T-cell (primary cell): Measurements from ENCODE around the gene SFTPA2. TPM values are rescaled to one million over a fixed set of nuclear protein-coding genes. Genes with fewer than 3 reads are reported as not detected.
"Not testable (repeated sequence)": the region's sequence is repeated elsewhere in the genome, so short reads cannot be mapped to it uniquely, and the experiment has no call there.

ENCODE experiments used
- ATAC-seq, 4 experiments: fragments of 200-7000 bp in 3 of 4; fragments of 150-1000 bp in 1 of 4; cut with Tn5 transposase; replicated peaks in 1 of 4; 1 replicate in 3 of 4; 2 replicates in 1 of 4; pipeline ENCODE4 v1.10.0; 2021; ENCODE audit warnings: moderate library complexity in 3 of 4, mild to moderate bottlenecking in 2 of 4, moderate number of reproducible peaks in 1 of 4
- CTCF ChIA-PET, 2 donors: fragments of 300-600 bp; sonication (Branson Sonifier 250); formaldehyde crosslinking; loops; one replicate each; lab custom pipeline; 2022; ENCODE audit warnings: antibody characterized with exemption in 2 of 2; lab: Charles Lee
- POLR2A ChIA-PET, 2 donors: fragments of 300-600 bp; sonication (Branson Sonifier 250); formaldehyde crosslinking; loops; one replicate each; lab custom pipeline; 2022; ENCODE audit warnings: antibody characterized with exemption in 2 of 2; lab: Charles Lee
- DNase-seq, 35 experiments: peaks; one replicate each; pipeline versions ENCODE4 v3.0.0 to v3.0.0-alpha.2; 2013 to 2023
- H3K27ac ChIP-seq: one replicate; pipeline ENCODE4 v1.5.1; 2013; ENCODE audit warnings: low read length
- H3K27me3 ChIP-seq, 2 experiments: replicated peaks in 1 of 2; 1 replicate in 1 of 2; 2 replicates in 1 of 2; pipeline versions ENCODE4 v1.6.1 to v1.7.0; 2013; ENCODE audit warnings: low read length in 1 of 2, mixed read lengths in 1 of 2; ENCODE audit not compliant: control insufficient read depth in 2 of 2, insufficient read depth in 2 of 2; ENCODE audit errors: extremely low read depth in 1 of 2
- H3K36me3 ChIP-seq, 2 donors: 1 replicate in 1 of 2; 2 replicates in 1 of 2; pipeline versions ENCODE4 v1.6.1 to v1.7.0; 2013; ENCODE audit warnings: low read length in 1 of 2; ENCODE audit not compliant: control insufficient read depth in 2 of 2, insufficient read depth in 1 of 2; ENCODE audit errors: extremely low read depth in 1 of 2
- H3K4me1 ChIP-seq, 2 experiments: 1 replicate in 1 of 2; 2 replicates in 1 of 2; pipeline versions ENCODE4 v1.6.1 to v1.7.0; 2013; ENCODE audit warnings: low read length in 2 of 2, mixed read lengths in 1 of 2; ENCODE audit not compliant: insufficient read depth in 2 of 2, control insufficient read depth in 1 of 2; ENCODE audit errors: extremely low read depth in 1 of 2
- H3K4me3 ChIP-seq, 2 donors: 1 replicate in 1 of 2; 2 replicates in 1 of 2; pipeline versions ENCODE4 v1.5.1 to v1.7.0; 2013; ENCODE audit warnings: mild to moderate bottlenecking in 2 of 2, low read length in 1 of 2, moderate library complexity in 1 of 2; ENCODE audit not compliant: control insufficient read depth in 1 of 2; ENCODE audit errors: extremely low read depth in 1 of 2
- H3K9me3 ChIP-seq: 2 replicates; pipeline ENCODE4 v1.7.0; 2013
- H3K27ac Mint-ChIP-seq, 2 donors: one replicate each; pipeline ENCODE4 v1.8.0; 2020 to 2021; ENCODE audit warnings: mild to moderate bottlenecking in 2 of 2, mixed read lengths in 2 of 2
- H3K27me3 Mint-ChIP-seq, 2 donors: one replicate each; pipeline ENCODE4 v1.8.0; 2021 to 2022; ENCODE audit warnings: mixed read lengths in 2 of 2
- H3K36me3 Mint-ChIP-seq: one replicate; pipeline ENCODE4 v1.8.0; 2021; ENCODE audit warnings: mixed read lengths
- H3K4me1 Mint-ChIP-seq, 3 donors: one replicate each; pipeline ENCODE4 v1.8.0; 2020 to 2022; ENCODE audit warnings: mixed read lengths in 3 of 3, mild to moderate bottlenecking in 1 of 3
- H3K4me3 Mint-ChIP-seq, 3 donors: one replicate each; pipeline ENCODE4 v1.8.0; 2020 to 2022; ENCODE audit warnings: mild to moderate bottlenecking in 3 of 3, mixed read lengths in 3 of 3, moderate library complexity in 3 of 3
- H3K9me3 Mint-ChIP-seq, 3 donors: one replicate each; pipeline ENCODE4 v1.8.0; 2020 to 2022; ENCODE audit warnings: mixed read lengths in 3 of 3
- WGBS: methylation state at CpG from one replicate; pipeline ENCODE4 v1.1.5; 2013; ENCODE audit warnings: missing lambda C conversion rate; ENCODE audit not compliant: insufficient coverage; 5-methylcytosine and 5-hydroxymethylcytosine counted together
- total RNA-seq, 35 experiments: library from RNA in 6 of 35; stranded (reverse) in 6 of 35; fragments of 120-200 nt in 1 of 35; gene quantifications; one replicate each; pipeline versions ENCODE4 v1.2.1 to v1.2.4 and lab custom pipeline; 2013 to 2026

Gene SFTPA2
- total RNA-seq, 5 donors from 2014 or later (not counting 1 experiment from before 2014, with no cell fraction given), result 6.4 to 9.8 (median 8.9) TPM; not detected in 2

DNA sequence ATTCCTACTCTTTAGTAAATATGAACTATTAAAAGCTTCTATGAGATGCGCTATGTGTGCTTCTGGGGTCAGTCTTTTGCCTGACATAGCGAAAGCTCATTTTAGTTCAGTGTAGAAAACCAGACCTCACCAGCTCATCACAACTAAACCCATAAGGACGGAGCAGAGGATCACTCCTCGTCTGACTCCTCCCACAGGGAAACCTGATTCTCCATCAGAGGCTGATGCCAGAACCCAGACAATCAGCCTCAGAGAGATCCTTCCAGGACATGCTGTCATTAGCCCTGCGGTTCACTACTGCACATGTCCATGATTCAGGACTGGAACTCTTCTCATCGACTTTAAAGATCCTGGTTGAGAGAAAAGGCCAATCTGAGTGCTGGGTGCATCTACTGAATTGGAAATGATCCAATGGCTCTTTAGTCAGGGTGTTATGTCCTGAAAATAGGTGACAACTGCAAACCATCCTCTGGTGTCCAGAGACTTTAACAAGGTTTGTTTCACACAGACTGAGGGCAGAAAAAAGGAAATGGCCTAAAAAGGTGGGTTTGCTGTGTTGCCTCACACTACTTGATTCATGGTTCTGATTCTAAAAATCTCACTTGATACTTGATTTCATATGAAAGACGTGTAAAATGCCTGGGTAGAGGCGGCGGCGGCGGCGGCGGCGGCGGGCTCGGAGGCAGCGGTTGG is 48.2 kb downstream of the SFTPA2 start, which contains the start of gene EIF5AL1:
Gene EIF5AL1 (plus strand): TSS at position 643 of the 693 bp plus-strand sequence. CDS start 117 bp downstream, outside the sequence.
- H3K9me3 ChIP-seq, H3K36me3 Mint-ChIP-seq, CTCF ChIA-PET, ATAC-seq, H3K36me3 ChIP-seq, H3K4me3 Mint-ChIP-seq, POLR2A ChIA-PET, H3K4me1 ChIP-seq, DNase-seq, H3K27me3 ChIP-seq, H3K27ac ChIP-seq, H3K27ac Mint-ChIP-seq, H3K4me1 Mint-ChIP-seq, H3K27me3 Mint-ChIP-seq, H3K9me3 Mint-ChIP-seq, H3K4me3 ChIP-seq: not testable (repeated sequence)
- no CpG with 5 or more reads among the region's 17 CpGs for WGBS

DNA sequence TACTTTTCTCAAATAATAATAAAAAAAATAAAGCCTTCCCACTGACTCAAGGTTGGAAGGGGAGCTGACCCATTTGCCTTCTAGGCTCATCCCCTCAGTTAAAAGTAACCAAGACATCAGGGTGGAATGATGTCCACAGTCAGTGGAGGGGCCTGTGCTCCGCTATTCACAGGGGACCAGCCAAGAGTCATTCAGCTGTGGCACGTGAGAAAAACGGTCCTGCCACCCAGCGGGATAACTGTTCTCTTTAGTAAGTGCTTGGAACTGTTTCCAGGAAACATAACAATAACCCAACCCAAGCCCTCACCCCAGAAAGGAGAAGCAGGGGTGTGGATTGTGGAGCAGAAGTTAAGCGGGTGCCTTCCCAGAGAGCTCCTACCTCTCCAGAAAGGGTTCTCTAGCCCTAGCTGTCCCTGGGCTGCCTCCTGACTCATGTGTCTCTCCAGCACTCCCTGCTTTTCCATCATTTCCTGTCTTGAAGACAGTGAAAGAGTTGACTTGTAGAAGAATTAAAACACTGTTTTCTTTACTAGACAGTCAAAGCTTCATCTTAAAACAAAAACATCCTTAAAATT is 50.2 kb downstream of the SFTPA2 start:
- CTCF ChIA-PET, H3K27ac ChIP-seq, H3K9me3 Mint-ChIP-seq, H3K36me3 Mint-ChIP-seq, H3K27me3 ChIP-seq, H3K27ac Mint-ChIP-seq, H3K4me3 Mint-ChIP-seq, H3K4me1 Mint-ChIP-seq, POLR2A ChIA-PET, DNase-seq, ATAC-seq, H3K4me3 ChIP-seq, H3K36me3 ChIP-seq, H3K9me3 ChIP-seq, H3K4me1 ChIP-seq: not testable (repeated sequence)
- no CpG with 5 or more reads among the region's 5 CpGs for WGBS
- peaks cover 6 to 11% of the 10 kb centered on the region in 2 donors for H3K27me3 Mint-ChIP-seq

DNA sequence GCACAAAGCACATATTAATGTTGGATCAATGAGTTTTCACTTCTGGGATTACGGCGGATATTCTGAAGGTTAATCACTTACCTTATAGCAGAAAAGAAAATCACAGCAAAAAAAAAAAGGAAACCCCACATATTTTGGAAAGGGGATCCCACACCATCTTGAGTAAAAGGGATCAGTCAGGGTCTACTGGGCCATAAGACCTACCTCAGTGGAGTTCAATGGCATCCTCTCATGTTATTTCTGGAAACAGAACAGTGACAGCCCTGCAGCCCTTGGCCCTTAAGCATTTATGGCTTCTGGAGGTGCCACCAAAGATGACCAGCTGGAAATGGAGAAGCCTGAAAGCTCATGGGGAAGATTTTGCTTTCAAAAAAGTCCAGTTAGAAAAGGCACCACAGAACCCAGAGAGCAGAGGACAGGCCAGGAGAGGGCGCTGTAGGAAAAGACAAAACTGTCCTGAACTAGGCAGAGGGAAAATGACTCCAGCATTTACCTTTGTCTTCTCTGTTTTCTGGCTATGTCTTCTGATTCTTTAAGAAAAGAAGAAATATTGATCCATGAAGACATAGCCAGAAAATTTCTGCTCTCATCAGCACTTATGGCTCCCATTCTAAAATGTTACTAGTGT is 50.8 kb downstream of the SFTPA2 start:
- POLR2A ChIA-PET, H3K4me3 ChIP-seq, H3K4me1 ChIP-seq, H3K9me3 ChIP-seq, H3K4me3 Mint-ChIP-seq, H3K27me3 ChIP-seq, H3K36me3 Mint-ChIP-seq, H3K36me3 ChIP-seq, H3K4me1 Mint-ChIP-seq, CTCF ChIA-PET, DNase-seq, H3K27ac ChIP-seq, H3K27ac Mint-ChIP-seq, H3K9me3 Mint-ChIP-seq: not testable (repeated sequence)
- H3K27me3 Mint-ChIP-seq, result peaks cover 6 to 11% of the 10 kb centered on the region in 2 donors
- peak in 1 of 4 experiments; percentile 44 for ATAC-seq
- no CpG with 5 or more reads among the region's 3 CpGs for WGBS

DNA sequence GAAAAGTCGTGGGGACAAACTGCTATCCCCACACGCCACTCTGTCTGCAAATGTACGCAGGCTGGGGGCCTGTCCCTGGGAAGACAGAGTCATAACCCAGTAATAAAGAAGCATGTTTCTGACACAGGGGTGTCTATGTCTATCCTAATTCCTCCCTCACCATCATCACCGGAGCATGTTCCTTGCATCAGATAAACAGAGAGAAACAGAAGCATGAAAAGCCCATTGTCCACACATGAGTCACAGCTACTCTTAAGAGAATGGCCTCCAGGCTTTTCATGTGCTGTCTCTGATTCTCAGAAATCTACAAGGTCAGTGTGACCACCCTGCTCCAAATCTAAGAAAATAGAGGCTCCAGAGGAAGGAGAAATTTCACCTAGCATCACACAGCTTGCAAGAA is 52.0 kb downstream of the SFTPA2 start:
- H3K27ac ChIP-seq, H3K4me1 Mint-ChIP-seq, CTCF ChIA-PET, H3K4me3 ChIP-seq, H3K9me3 Mint-ChIP-seq, DNase-seq, H3K27ac Mint-ChIP-seq, ATAC-seq, H3K36me3 ChIP-seq, POLR2A ChIA-PET, H3K36me3 Mint-ChIP-seq, H3K9me3 ChIP-seq, H3K4me3 Mint-ChIP-seq, H3K4me1 ChIP-seq: not testable (repeated sequence)
- no CpG with 5 or more reads among the region's 4 CpGs for WGBS
- peaks cover 9 to 11% of the 10 kb centered on the region in 2 donors for H3K27me3 Mint-ChIP-seq
- H3K27me3 ChIP-seq, result peaks cover 0 to 11% of the 10 kb centered on the region in 2 experiments

DNA sequence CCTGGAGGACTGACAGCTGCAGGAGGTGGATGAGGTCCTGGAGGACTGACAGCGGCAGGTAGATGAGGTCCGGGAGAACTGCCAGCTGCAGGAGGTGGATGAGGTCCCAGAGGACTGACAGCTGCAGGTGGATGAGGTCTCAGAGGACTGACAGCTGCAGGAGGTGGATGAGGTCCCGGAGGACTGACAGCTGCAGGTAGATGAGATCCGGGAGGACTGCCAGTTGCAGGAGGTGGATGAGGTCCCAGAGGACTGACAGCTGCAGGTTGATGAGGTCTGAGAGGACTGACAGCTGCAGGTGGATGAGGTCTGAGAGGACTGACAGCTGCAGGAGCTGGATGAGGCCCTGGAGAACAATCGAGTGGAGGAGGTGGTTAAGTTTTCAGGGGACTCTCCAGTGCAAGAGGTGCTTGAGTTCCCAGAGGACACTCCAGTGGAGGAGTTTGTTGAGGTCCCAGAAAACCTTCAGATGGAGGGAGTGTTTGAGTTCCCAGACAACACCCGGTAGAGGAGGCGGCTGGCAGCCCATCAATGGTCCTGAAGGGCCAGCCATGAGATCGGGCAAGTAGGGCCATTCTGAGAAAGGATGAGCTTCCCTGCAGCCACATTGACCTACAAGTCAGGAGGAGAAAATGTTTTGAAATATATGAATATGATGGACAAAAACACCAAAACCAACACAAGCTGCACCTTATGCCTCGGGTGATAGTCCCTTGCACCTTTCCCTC is 52.6 kb downstream of the SFTPA2 start:
- POLR2A ChIA-PET, result no interaction called here
- Histone ChIP-seq H3K4me1 (no peaks in the 10 kb centered on the region), H3K9me3 (no peaks in the 10 kb centered on the region), H3K36me3 (no peaks in the 10 kb centered on the region), H3K27ac (no peak overlapping the region), H3K4me3 (no peak overlapping the region), H3K27me3 (peaks cover 0 to 11% of the 10 kb centered on the region in 2 experiments)
- Mint-ChIP-seq H3K27ac (no peak overlapping the region), H3K9me3 (no peaks in the 10 kb centered on the region), H3K4me1 (peaks cover 0 to 5% (median 0%) of the 10 kb centered on the region in 3 donors), H3K4me3 (no peak overlapping the region), H3K36me3 (no peaks in the 10 kb centered on the region), H3K27me3 (peaks cover 15 to 18% of the 10 kb centered on the region in 2 donors)
- WGBS, result 86% methylated on average over 5 of the region's 9 CpGs
- CTCF ChIA-PET, result interaction anchor here in 1 of 2 donors (0.6 to 0.7 kb wide), 2 partner anchors 86 to 223 kb away, joined by 3 to 4 read pairs; no protein-coding TSS in a partner anchor
- DNase-seq, result no peak
- ATAC-seq, result no peak
